CD4-positive, alpha-beta memory T cell (primary cell): Measurements from ENCODE around the gene SERPINB10. TPM values are rescaled to one million over a fixed set of nuclear protein-coding genes. Genes with fewer than 3 reads are reported as not detected.

Experiments used
- CTCF ChIA-PET: fragments of 350-600 bp; sonication (Branson Sonifier 250); formaldehyde crosslinking; loops from one replicate; lab custom pipeline; 2021; ENCODE audit warnings: inconsistent platforms; ENCODE audit not compliant: partially characterized antibody; lab: Charles Lee
- POLR2A ChIA-PET: fragments of 350-600 bp; sonication (Branson Sonifier 250); formaldehyde crosslinking; loops from one replicate; lab custom pipeline; 2021; ENCODE audit not compliant: partially characterized antibody; lab: Charles Lee
- DNase-seq, 5 donors: peaks; one replicate each; pipeline versions ENCODE4 v3.0.0 to v3.0.0-alpha.2; 2020 to 2022; ENCODE audit warnings: mixed read lengths in 1 of 5
- H3K27ac ChIP-seq: one replicate; pipeline ENCODE4 v1.7.0; 2013; ENCODE audit warnings: low read depth, low read length
- H3K27me3 ChIP-seq: 2 replicates; pipeline ENCODE4 v1.7.0; 2013; ENCODE audit warnings: mild to moderate bottlenecking, low read length, moderate library complexity; ENCODE audit not compliant: insufficient read depth
- H3K36me3 ChIP-seq: 2 replicates; pipeline ENCODE4 v1.7.0; 2013; ENCODE audit warnings: mild to moderate bottlenecking, low read length, moderate library complexity; ENCODE audit not compliant: insufficient read depth
- H3K4me1 ChIP-seq: 2 replicates; pipeline ENCODE4 v1.7.0; 2013; ENCODE audit warnings: mild to moderate bottlenecking, low read length, moderate library complexity; ENCODE audit not compliant: insufficient read depth
- H3K4me3 ChIP-seq, 2 donors: one replicate each; pipeline ENCODE4 v1.7.0; 2013; ENCODE audit warnings: low read length in 2 of 2, mild to moderate bottlenecking in 1 of 2
- H3K9me3 ChIP-seq, 2 donors: one replicate each; pipeline ENCODE4 v1.7.0; 2013; ENCODE audit warnings: low read length in 2 of 2, control low read depth in 1 of 2; ENCODE audit not compliant: control insufficient read depth in 1 of 2
- H3K27ac Mint-ChIP-seq, 7 donors: one replicate each; pipeline ENCODE4 v1.8.0; 2020 to 2021; ENCODE audit warnings: mixed read lengths in 7 of 7, mild to moderate bottlenecking in 6 of 7, inconsistent platforms in 3 of 7, moderate library complexity in 3 of 7
- H3K27me3 Mint-ChIP-seq, 2 donors: one replicate each; pipeline ENCODE4 v1.8.0; 2020 to 2021; ENCODE audit warnings: mixed read lengths in 2 of 2
- H3K36me3 Mint-ChIP-seq, 2 donors: one replicate each; pipeline ENCODE4 v1.8.0; 2020 to 2021; ENCODE audit warnings: mixed read lengths in 2 of 2, inconsistent platforms in 1 of 2, mild to moderate bottlenecking in 1 of 2
- H3K4me1 Mint-ChIP-seq, 4 donors: one replicate each; pipeline ENCODE4 v1.8.0; 2020 to 2021; ENCODE audit warnings: mixed read lengths in 4 of 4, mild to moderate bottlenecking in 1 of 4
- H3K4me3 Mint-ChIP-seq, 8 donors: one replicate each; pipeline ENCODE4 v1.8.0; 2020 to 2021; ENCODE audit warnings: mixed read lengths in 8 of 8, mild to moderate bottlenecking in 7 of 8, moderate library complexity in 6 of 8, inconsistent platforms in 3 of 8
- H3K9me3 Mint-ChIP-seq, 8 donors: one replicate each; pipeline ENCODE4 v1.8.0; 2020 to 2021; ENCODE audit warnings: mixed read lengths in 8 of 8, mild to moderate bottlenecking in 5 of 8, inconsistent platforms in 3 of 8, moderate library complexity in 1 of 8
- intact Hi-C: fragments of 100-400 bp; cut with micrococcal nuclease; formaldehyde crosslinking; loops from one replicate; pipeline ENCODE4 v1.15.1; 2023
- polyA plus RNA-seq, 2 donors: library from polyadenylated mRNA; unstranded; fragments of 300-500 nt; fragmentation: Illumina TruSeq; gene quantifications; one replicate each; pipeline ENCODE4 v1.2.3, GENCODE V29; 2021
- total RNA-seq, 2 experiments: library from RNA; stranded (reverse); gene quantifications; one replicate each; pipeline ENCODE4 v1.2.3, GENCODE V29; 2021

The SERPINB10 gene
- total and polyA plus RNA-seq, 4 experiments from 2014 or later, result not detected

DNA sequence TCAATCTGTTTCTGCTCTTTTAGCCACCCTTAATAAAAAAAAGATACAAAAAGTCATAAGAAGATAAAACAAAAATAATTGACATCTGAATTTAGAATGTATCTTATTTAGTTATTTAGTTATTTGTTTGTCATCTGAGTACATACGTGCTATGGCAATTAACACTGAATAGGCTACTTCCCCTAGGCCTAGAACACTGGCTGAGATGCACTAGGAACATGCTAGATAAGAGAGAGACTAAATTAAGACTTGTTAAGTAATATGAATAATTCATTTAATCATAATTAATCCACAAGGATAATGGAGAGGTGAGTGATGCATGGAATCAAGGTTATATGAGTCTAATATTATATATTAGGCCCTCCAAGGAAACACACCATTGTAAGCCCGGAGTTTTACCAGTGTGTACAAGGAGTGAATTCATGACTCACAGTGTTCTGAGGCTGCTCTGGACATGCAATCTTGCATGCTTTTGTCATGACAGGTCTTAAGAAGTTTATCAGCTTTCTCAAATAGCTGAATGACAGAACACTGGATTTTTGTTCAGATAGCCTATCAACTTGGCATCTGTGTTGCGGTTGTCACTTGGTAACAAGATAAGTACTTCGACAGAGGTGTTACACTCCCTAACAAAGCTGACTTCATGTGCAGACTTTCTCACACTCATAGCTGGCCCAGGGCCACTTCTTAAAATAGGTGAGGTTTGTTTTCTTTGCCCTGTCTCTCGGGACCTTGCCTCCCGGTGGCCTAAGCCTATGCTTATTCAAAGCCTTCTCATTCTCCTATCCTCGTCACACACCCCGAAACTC lies 25.2 kb upstream of the SERPINB10 start:
- no peak overlapping the region for H3K4me3 ChIP-seq
- Mint-ChIP-seq H3K27ac (no peak overlapping the region), H3K36me3 (no peaks in the 10 kb centered on the region), H3K27me3 (peaks cover 7 to 9% of the 10 kb centered on the region in 2 donors), H3K4me3 (no peak overlapping the region), H3K9me3 (no peaks in the 10 kb centered on the region), H3K4me1 (no peaks in the 10 kb centered on the region)
- H3K27ac ChIP-seq, result no peak overlapping the region
- CTCF ChIA-PET, result interaction anchor here (0.5 kb wide), 1 partner anchor 1490 kb away, joined by 3 read pairs; no protein-coding TSS in a partner anchor
- H3K27me3 ChIP-seq, result no peaks in the 10 kb centered on the region
- DNase-seq, result no peak
- H3K4me1 ChIP-seq, result no peaks in the 10 kb centered on the region
- H3K36me3 ChIP-seq, result no peaks in the 10 kb centered on the region
- no peaks in the 10 kb centered on the region for H3K9me3 ChIP-seq
- POLR2A ChIA-PET, result no interaction called here
- intact Hi-C loops, result no loop called here

DNA sequence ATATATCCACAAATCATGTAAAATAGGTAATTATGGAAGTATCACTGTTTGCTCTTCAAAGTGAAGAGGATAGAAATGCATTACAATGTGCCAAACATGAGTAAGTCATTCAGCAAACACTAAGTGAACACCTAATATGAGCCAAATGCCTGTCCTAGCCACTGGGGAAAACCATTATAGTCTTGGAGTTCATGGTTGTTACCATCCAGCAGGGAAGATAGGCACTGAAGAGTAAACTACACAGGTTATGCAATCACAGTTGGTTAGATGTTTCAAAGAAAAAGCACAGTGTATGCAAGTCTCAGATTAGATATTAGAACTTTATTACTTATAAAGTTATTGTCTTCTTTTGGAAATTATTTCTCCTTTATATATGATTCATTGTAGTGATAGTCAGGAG lies 24.1 kb upstream of the SERPINB10 start:
- H3K4me3 Mint-ChIP-seq, result no peak overlapping the region
- Histone ChIP-seq H3K4me3 (no peak overlapping the region), H3K9me3 (no peaks in the 10 kb centered on the region), H3K4me1 (no peaks in the 10 kb centered on the region), H3K27me3 (no peaks in the 10 kb centered on the region), H3K36me3 (no peaks in the 10 kb centered on the region), H3K27ac (no peak overlapping the region)
- POLR2A ChIA-PET, result no interaction called here
- peaks cover 7 to 10% of the 10 kb centered on the region in 2 donors for H3K27me3 Mint-ChIP-seq
- CTCF ChIA-PET, result no interaction called here
- no peaks in the 10 kb centered on the region for H3K4me1 Mint-ChIP-seq
- H3K36me3 Mint-ChIP-seq, result no peaks in the 10 kb centered on the region
- DNase-seq, result no peak
- intact Hi-C loops, result no loop called here
- H3K27ac Mint-ChIP-seq, result no peak overlapping the region
- no peaks in the 10 kb centered on the region for H3K9me3 Mint-ChIP-seq

DNA sequence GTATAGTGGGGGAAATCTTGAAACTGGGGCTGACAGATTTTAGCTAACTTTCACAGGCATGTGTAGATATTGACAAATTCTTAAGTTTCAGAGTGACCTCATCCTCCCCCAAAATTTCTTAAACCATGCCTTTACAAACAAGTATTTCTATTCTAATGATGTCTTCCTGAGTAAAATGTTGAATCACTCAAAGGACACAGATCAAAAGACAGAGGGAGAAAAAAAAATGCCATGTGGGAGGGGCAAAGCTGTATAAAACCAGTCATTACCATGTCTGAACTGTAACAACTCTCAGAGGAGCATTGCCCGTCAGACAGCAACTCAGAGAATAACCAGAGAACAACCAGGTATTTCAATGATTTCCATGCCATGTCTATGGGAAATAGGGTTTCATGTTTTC lies 20.3 kb upstream of the SERPINB10 start, which contains the start of gene SERPINB2:
Gene SERPINB2, plus strand, starts transcription at position 282 of the 400 bp plus-strand sequence. CDS start 3,740 bp downstream, outside the sequence.
- no peaks in the 10 kb centered on the region for H3K4me1 ChIP-seq
- Mint-ChIP-seq H3K36me3 (no peaks in the 10 kb centered on the region), H3K27ac (no peak within 1 kb of the TSS), H3K27me3 (peaks cover 11 to 15% of the 10 kb centered on the region in 2 donors), H3K4me1 (no peaks in the 10 kb centered on the region), H3K4me3 (no peak within 1 kb of the TSS), H3K9me3 (no peaks in the 10 kb centered on the region)
- no peaks in the 10 kb centered on the region for H3K9me3 ChIP-seq
- ChIA-PET POLR2A (no interaction called here), CTCF (no interaction called here)
- intact Hi-C loops, result no loop called here
- no peak within 1 kb of the TSS for H3K27ac ChIP-seq
- no peaks in the 10 kb centered on the region for H3K36me3 ChIP-seq
- no peak within 1 kb of the TSS for H3K4me3 ChIP-seq
- no peaks in the 10 kb centered on the region for H3K27me3 ChIP-seq
- DNase-seq, result no peak

- Mint-ChIP-seq H3K4me3 (no peak overlapping the region), H3K27ac (no peak overlapping the region), H3K4me1 (no peaks in the 10 kb centered on the region), H3K27me3 (peaks cover 11 to 15% of the 10 kb centered on the region in 2 donors), H3K36me3 (no peaks in the 10 kb centered on the region), H3K9me3 (no peaks in the 10 kb centered on the region)
- H3K27me3 ChIP-seq, result no peaks in the 10 kb centered on the region
- no peaks in the 10 kb centered on the region for H3K4me1 ChIP-seq
- no peak overlapping the region for H3K4me3 ChIP-seq
- intact Hi-C loops, result no loop called here
- H3K36me3 ChIP-seq, result no peaks in the 10 kb centered on the region
- CTCF ChIA-PET, result no interaction called here
- no peak overlapping the region for H3K27ac ChIP-seq
- POLR2A ChIA-PET, result no interaction called here
- H3K9me3 ChIP-seq, result no peaks in the 10 kb centered on the region
- DNase-seq, result no peak
Observed at GRCh38 chr18:63888470-63889190, 19.1 kb upstream of the SERPINB10 start.

GRCh38 chr18:63889626-63890025 lies 18.1 kb upstream of the SERPINB10 start:
- Histone ChIP-seq H3K36me3 (no peaks in the 10 kb centered on the region), H3K4me1 (no peaks in the 10 kb centered on the region), H3K9me3 (no peaks in the 10 kb centered on the region), H3K27ac (no peak overlapping the region), H3K4me3 (no peak overlapping the region), H3K27me3 (no peaks in the 10 kb centered on the region)
- ChIA-PET POLR2A (no interaction called here), CTCF (no interaction called here)
- H3K36me3 Mint-ChIP-seq, result no peaks in the 10 kb centered on the region
- no peaks in the 10 kb centered on the region for H3K9me3 Mint-ChIP-seq
- intact Hi-C loops, result no loop called here
- peaks cover 10 to 18% of the 10 kb centered on the region in 2 donors for H3K27me3 Mint-ChIP-seq
- no peak overlapping the region for H3K4me3 Mint-ChIP-seq
- no peak for DNase-seq
- no peaks in the 10 kb centered on the region for H3K4me1 Mint-ChIP-seq
- no peak overlapping the region for H3K27ac Mint-ChIP-seq

DNA sequence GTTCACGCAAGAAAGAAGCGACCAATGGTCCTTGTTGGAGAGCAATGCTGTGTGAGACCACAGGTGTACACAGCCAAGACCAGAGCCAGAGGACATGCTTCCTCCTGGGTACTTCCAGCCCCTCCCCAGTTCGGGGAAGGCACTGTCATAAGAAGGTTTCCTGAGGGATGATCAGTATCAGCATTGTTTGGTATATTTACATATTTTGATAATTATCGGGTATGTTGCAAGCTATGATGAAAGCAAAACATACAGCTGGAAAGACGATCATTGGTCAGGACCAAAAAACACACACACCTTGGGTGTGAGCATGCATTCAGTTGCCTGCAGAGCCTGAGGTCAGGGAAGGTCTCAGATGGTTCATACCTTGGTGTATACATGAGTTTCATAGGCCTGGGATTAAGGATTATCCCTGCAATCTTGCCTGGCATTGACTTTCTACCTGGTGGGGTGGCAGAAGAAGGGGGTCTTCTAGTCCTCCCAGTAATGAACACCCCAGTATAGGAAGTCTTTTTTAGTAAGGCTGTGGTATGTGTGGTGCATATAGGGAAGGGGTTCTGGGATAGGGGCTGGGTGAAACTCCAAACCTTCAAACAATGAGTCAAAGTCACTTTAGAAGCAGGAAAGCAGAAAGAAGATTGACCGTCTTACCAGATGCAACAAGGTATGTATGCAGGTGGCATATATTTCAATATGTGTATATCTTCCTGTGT lies 17.4 kb upstream of the SERPINB10 start:
- Histone ChIP-seq H3K9me3 (no peaks in the 10 kb centered on the region), H3K27me3 (no peaks in the 10 kb centered on the region), H3K4me3 (no peak overlapping the region), H3K4me1 (no peaks in the 10 kb centered on the region), H3K27ac (no peak overlapping the region), H3K36me3 (no peaks in the 10 kb centered on the region)
- Mint-ChIP-seq H3K9me3 (no peaks in the 10 kb centered on the region), H3K27me3 (peaks cover 8 to 18% of the 10 kb centered on the region in 2 donors), H3K4me1 (no peaks in the 10 kb centered on the region), H3K4me3 (no peak overlapping the region), H3K27ac (no peak overlapping the region), H3K36me3 (no peaks in the 10 kb centered on the region)
- ChIA-PET CTCF (interaction anchor here (0.7 kb wide), 1 partner anchor 104 kb away, joined by 3 read pairs; no protein-coding TSS in a partner anchor), POLR2A (no interaction called here)
- intact Hi-C loops, result no loop called here
- DNase-seq, result no peak

DNA sequence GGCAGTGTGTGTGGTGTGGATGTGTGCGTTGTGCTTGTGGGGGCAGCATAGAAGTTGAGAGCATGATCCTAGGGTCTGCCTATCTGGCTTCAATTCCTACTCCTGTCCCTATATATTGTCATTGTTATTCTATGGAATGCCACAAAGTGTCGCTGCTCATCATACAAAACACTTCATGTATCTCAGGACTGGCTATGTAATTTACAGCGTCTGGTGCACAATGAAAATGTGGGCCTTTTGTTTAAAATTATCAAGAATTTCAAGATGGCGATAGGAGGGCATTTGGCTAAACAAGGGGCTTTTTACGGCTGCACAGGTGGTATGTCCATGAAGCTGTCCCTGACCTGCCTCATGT lies 16.8 kb upstream of the SERPINB10 start:
- H3K4me1 ChIP-seq, result no peaks in the 10 kb centered on the region
- H3K36me3 ChIP-seq, result no peaks in the 10 kb centered on the region
- no peak for DNase-seq
- ChIA-PET CTCF (interaction anchor here (0.7 kb wide), 1 partner anchor 104 kb away, joined by 3 read pairs; no protein-coding TSS in a partner anchor), POLR2A (no interaction called here)
- no peak overlapping the region for H3K4me3 Mint-ChIP-seq
- H3K27me3 Mint-ChIP-seq, result peaks cover 6 to 17% of the 10 kb centered on the region in 2 donors
- intact Hi-C loops, result loop anchor here (1.0 kb wide), 1 partner anchor 88 kb away; no protein-coding TSS in a partner anchor
- no peaks in the 10 kb centered on the region for H3K4me1 Mint-ChIP-seq
- no peaks in the 10 kb centered on the region for H3K27me3 ChIP-seq
- no peak overlapping the region for H3K27ac Mint-ChIP-seq
- H3K9me3 ChIP-seq, result no peaks in the 10 kb centered on the region
- H3K36me3 Mint-ChIP-seq, result no peaks in the 10 kb centered on the region
- no peaks in the 10 kb centered on the region for H3K9me3 Mint-ChIP-seq
- no peak overlapping the region for H3K4me3 ChIP-seq
- H3K27ac ChIP-seq, result no peak overlapping the region
